Embryonic facial prominence (tissue), 1 donor: ENCODE results near the gene GDF7.

ENCODE experiments used
- DNase-seq: peaks from one replicate; pipeline ENCODE4 v3.0.0-alpha.2; 2016; ENCODE audit errors: extremely low spot score

Gene GDF7

DNA sequence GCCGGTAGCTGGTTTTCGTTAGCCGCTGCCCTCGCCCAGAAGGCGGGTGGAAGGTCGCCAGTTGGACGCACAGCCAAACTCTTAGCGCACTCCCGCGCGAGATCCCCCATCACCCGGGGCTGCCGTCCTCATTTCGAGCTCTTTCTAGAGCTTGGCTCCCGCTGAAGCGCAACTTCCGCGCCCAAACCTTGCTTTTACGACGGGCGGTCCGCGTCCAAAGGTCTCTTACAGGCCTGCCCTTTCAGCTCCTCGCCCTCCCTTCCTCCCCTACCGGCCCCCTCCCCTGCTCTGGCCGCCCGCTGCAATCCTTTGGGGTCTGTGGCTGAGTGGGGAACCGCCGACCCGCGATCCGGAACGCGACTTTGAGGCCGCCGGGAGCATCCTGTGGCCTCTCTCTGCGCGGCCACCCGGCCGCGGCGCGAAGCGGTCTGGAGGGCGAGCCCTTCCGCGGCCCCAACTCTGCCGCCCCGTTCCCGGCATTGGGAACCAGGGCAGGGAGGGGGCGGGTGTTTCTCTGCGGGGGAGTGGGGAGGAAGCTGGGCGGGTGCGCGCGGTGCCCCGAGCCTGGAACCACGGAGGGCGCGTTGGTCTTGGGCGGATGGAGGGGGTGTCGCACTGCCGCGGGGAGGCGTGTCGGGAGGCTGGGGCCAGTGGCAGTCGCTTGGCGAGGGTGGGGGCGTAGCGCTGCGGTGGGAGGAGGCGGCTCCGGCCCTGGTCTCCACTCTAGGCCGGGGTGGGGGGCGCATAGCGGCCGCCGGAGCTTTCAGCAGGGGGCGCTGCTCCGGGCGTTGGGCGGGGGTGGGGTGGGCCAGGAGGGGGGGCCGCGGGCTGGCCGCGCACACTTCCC, at the start of gene GDF7:
GDF7 (plus strand) TSS at position 841 of the 847 bp plus-strand sequence. CDS start 96 bp downstream, outside the sequence.
- no peak for DNase-seq

DNA sequence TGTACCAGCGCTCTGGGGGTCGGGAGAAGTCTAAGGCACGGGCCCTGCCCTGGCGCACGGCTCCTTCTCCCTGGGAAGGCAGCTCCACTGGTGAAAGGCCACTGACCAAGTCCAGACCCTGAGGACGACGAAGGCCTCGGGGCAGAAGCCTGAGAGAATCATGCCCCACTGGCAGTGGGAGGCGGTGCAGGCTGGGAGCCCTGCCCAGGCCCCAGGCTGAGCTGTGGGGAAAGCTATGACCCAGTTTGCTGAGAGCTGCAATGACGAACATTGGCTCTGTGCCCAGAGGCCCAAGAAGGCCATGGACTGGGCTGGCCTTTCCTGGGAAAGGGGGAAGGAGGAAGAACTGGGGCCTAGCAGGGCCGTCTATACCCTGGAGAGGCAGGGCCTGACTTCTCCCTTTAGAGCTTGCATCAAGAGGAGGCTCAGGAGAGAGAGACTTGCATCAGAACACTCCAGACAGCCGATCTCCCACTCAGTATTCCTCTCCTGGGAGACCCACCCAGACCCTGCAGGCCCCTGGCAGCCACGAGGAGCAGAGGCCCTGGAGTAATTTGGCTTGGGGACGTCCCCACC, 49.0 kb upstream of the GDF7 start:
- no peak for DNase-seq

DNA sequence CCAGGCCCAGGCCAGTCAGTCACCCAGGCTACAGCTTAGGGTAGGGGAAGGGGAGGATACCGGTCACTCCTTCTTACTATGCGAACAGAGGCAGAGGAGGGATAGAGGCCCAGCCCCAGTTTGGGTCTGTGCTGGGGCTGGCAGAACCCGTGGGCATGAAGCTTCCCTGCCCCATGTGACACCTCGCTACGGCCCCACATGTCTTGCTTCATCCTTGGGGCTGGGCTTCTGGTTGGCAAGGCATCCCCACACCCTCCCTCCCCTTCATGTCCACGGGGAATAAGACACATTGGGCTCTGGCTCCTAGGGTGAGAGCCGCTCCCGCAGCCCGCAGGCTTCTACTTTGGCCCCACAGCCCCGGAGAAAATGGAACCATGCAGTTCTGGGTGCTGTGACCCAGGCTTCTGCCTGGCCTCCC, 48.5 kb upstream of the GDF7 start:
- no peak for DNase-seq

DNA sequence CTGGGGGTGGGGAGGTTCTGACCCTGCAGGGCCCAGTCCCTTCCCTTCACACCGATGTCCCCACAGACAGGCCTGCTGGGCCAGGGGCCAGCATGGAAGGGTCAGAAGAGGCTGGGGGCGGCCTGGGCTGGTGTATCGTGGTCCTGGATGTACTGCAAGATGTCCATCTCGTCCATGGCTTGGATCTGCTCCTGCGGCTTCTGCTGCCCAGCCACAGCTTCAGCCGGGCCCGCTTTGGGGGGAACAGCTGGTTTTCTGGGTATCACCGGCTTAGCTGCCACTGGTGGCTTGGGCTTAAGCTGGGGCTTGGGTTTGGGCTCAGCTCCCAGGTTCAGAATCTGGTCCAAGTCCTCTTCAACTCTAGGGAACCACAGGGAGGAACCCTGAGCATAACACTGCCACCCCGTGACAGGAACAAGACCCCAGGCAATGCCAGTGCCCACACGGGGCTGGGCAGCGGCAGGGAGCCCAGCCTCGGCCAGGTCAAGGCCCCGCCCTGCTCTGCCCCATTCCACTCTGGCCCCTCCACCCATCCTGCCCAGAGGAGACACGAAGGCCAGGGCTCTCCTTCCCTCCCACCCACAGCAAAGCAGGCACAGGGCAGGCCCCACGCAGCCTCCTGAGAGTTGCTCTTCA, 47.9 kb upstream of the GDF7 start:
- no peak for DNase-seq

DNA sequence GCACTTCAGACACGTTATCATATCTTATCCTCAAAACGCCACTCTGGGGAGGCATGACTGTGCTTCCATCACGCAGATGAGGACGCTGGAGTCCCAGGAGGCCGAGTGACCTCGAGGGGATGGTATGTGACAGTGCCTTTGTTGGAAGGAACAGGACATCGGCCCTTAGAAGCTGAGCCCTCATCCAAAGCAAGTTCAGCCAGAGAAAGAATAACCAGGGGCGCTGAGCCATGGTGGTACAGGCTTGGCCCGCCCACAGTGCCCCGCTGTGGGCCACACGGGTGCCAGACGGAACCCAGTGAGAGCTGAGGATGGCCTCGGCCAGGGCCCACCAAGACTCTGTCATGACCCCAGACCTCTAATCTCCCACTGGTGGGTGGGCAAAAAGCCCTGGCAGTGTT, 47.3 kb upstream of the GDF7 start:
- no peak for DNase-seq

DNA sequence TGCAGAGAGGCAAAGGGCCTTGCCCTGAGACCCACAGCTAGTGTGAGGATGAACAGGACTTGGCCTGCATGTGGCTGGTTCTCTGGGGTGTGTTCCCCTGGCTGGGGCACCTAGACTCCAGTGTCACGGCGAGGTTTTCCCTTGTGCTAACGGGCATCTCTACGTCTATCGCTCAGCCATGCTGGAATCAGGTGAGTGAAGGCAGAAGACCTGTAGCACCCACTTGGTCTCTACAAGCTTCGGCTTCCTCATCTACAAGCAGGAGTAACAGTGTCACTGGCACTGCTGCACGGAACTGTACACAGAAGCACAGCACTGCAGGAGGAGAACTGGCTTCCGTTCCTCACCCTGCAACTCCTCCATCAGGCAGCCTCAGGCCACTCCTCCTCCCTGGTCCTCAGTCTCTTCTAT, 46.7 kb upstream of the GDF7 start:
- DNase-seq: no peak

DNA sequence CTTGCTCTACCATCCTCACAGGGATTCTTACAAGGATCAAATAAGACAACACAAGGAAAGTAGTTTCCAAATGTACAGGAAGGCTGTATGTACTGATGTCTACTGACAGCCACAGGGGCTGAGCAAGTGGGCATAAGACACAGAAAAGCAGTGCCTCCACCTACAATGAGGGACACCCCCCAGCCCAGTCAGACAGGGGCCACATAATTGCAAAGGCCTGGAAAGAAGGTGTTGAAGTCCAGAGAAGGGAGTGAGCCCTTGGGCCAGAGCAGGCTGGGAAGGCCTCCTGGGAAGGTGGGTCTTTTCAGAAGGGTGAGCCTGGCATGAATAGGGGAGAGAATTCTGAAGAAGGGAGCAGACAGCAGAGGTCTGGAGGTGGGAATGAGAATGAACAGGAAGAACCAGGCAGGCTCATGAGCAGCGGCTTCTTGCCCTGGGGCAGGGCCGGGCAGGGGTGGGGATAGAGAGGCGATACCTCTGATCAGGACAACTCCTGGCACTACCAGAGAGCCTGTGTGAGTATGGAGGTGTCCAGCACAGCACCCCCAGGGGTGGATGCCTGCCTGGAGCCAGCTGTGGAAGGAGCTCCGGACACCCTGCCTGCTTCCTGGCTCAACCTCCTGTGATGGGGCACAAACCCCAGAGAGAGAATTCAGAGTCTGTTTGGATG, 46.1 kb upstream of the GDF7 start:
- no peak for DNase-seq

DNA sequence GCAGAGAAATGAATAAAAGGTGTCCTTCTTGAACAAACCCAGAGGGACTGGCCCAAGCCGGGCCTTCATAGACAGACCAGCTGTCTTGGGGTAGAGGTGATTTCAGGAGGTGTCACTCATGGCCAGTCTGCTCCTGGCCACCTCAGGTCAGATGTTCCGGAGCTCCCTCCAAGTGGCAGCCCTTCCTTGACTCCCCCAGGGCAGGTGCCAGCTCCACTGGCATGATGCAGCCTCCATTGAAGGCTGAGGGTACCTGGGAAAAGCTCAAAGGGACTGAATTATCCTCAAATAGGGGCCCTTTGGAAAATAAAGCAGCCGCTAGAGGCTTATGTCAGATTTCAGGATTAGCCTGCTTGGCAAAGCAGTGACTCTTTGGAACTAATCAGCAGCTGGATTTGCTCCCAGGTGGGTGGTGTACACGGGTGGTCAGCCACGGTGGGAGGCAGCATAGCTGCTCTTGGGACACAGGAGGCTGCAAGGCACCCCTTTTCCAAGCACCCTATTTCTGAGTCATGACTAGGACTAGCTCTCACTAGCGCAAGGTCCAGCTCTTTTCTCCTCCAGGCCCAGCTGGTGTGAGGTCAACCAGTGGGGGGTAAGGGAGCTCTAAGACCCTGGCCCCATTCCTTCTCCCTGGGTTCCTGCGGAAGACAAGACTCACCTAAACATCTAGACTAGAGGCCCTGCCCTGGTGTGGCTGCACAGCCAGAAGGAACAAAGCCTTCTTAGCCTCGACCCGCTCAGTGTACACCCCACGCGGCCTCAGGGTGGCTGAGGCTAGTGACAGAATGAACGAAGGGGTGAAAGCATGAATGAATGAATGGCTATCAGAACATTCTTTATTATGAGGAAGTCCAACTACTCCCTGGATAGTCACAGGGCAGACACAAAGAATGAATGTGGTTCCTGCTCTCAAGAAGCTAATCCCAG, 45.3 kb upstream of the GDF7 start:
- DNase-seq: no peak

DNA sequence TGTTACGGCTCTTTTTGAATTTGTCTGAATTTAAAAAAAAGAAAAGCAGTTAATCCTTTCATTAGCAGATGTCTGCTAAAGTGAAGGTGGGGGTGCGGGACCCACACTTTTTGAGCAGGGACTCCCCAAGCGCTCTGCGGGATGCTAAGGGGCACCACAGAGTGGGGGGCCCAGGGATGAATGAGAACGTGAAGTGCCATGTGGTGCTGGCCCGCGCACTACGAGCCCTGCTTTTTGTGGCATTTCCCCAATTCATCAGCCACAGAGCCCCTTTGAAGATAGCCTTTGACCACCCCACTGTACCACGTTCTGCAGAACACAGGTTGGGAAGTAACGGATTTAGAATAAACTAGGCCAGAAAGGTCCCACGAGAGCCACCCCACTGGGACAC, 44.7 kb upstream of the GDF7 start:
- no peak for DNase-seq

DNA sequence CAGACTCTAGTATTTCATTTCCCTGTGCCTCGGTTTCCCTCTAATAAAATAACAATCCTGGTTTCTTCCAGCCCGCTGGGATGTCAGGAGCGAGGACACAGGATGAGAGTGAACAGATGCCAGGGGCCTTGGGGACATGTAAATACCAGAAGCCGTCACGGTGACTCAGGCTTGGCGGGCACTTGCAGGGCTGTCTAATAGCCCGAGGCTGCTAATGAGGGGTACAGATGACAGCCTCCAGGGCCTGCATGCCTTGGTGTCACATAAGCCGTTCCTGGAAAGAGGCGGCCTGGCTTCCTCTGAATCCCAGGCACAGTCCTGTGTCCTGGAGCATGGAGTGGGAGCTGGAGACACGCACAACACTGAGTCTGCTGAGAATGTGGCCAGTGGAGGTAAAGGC, 44.2 kb upstream of the GDF7 start:
- no peak for DNase-seq

DNA sequence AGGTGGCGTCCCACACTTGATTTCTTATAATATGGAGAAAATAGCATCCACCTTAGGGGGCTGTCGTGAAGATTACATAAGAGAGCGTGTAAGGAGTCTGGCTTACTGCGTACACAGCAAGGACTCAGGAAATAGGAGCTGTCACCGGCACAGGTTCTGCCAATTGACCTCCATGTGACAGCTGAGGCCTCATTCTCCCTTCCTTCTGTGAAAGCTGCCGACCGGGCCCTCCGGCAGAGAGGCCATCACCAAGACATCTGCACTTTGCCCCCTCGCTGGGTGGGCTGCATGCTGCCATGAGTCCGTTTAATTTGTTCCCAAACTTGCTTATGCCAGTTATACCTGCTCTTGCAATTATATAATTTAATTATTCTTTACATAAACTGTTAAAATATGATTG, 43.7 kb upstream of the GDF7 start:
- no peak for DNase-seq

DNA sequence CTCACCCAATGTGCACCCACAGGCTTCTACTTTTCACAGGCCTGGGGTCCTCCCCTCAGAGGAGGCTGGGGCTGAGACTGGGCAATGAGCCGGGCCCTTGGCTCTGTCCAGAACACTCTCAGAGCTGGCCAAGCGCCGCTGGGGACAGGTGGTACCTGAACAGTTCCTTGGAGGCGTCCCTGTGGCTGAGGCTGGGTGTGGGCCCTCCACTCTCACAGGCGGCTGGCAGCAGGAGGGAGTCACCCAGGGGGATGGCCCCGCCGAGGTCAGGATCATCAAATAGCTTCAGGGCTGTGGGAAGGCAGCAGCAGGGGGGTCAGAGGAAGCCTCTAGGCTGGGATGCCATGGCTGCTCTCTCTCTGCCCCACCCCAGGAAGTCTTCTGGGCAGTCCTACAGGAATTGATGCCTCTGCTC, 43.2 kb upstream of the GDF7 start:
- no peak for DNase-seq

DNA sequence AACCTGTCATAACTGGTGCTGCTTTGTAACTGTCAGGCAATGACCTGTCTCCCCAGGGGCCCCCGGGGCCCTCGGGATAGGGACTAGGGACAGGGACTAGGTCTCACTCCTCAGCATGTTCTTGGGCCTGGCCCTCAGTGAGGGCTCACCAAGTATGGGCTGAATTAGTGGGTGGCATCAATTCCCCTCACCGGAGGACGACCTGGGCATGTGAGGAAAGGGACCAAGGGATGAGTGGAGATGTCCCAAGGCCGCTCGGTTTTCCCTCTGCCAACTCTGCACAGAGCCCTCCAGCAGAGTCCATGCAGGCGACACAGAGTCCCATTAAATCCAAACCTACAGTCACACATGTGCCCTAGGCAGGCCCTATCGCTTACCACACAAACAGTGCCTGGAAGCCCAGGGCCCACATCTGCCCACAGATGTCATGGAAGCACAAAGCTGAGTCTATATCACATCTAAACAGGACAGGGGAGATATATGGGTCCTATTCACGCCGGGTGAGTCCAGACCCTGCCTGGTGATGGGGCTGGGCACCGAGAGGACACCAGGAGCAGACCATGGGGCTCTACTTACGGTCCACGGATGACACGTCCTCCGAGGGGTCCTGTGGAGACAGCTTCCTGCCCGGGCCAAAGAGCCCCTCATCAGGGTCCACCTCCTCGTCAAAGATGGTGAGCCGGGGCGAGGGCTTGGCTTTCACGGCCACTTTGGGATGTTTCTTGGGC, 42.6 kb upstream of the GDF7 start:
- DNase-seq: no peak

DNA sequence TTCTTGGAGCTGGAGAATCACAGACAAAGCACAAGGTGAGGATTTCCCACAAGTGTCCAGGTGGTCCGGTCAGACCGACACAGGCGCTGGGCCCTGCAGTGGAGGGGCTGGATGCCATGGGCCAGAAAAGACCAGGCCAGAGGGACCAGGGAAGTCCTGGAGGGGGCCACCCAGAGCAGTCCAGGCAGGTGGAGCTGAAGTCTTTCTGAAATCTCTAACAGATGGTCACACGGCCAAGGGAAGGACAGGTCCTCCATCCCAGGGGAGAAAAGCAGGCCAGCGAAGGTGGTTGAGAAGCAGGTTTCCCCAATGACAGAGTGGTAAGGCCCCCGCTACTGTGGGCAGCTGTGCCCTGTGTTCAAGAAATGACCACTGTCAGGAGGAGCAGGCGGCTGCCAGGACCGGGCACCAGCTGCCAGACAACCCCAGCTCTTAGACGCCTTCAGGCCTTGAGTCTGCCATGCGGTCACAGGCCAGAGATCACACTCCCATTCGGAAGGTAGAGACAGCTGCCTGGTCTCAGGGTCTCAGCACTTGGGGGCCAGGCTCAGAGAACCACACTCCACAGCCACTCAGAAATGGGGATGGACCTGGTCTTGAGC, 42.0 kb upstream of the GDF7 start:
- no peak for DNase-seq

DNA sequence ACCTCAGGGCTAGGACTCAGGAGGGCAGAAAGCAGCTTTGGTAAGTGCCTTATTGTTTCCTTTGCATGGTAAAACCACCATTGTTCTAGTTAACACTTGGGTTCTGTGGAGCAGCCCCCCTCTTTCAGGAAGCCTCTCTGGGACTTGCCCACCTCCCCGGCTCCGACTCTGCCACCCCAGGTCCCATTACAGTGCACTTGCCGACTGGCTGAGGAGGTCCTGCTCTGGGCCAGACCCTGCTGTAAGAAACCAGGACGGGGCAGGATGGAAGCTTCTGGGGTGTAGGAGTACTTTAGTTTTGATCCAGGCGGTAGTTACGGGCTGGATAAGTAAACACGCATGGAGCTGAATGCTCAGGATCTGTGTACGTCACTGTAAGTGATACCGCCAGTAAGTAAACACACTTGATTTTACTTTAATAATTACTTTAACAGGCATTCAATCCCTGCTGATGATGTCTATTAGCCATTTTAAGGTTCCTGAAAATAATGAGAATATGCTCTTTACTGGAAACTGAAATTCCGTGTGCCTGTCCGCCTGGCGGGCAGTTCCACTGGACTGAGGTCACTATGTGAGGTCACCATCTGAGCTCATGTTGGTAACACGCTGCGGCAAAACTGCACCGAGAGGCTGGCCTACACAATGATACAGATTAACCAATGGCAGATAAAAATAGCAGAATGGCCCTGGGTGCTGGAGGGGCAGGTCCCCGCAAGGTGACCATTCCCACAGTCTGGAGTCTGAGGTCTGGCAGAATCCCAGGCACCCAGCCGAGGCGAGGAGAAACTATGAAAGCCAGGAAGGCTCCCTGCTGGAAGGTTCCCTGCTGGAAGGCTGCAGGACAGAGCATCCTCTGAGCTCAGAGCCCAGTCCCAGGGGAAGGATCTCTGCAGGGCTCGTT, 41.2 kb upstream of the GDF7 start:
- no peak for DNase-seq

DNA sequence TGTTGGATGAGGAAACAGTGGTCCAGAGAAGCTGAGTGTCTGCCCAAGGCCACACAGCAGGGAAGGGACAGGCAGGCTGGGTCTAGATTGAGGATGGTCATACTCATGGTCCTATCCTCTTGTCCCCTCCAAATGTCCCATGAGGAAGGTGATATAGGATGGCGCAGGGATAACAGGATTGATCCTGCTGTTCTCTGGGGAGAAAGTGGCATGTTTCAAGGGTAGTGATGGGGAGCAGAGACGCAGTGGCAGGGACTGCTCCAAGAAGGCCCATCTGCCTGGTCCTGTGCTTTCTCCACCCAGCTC, 40.6 kb upstream of the GDF7 start:
- DNase-seq: no peak

DNA sequence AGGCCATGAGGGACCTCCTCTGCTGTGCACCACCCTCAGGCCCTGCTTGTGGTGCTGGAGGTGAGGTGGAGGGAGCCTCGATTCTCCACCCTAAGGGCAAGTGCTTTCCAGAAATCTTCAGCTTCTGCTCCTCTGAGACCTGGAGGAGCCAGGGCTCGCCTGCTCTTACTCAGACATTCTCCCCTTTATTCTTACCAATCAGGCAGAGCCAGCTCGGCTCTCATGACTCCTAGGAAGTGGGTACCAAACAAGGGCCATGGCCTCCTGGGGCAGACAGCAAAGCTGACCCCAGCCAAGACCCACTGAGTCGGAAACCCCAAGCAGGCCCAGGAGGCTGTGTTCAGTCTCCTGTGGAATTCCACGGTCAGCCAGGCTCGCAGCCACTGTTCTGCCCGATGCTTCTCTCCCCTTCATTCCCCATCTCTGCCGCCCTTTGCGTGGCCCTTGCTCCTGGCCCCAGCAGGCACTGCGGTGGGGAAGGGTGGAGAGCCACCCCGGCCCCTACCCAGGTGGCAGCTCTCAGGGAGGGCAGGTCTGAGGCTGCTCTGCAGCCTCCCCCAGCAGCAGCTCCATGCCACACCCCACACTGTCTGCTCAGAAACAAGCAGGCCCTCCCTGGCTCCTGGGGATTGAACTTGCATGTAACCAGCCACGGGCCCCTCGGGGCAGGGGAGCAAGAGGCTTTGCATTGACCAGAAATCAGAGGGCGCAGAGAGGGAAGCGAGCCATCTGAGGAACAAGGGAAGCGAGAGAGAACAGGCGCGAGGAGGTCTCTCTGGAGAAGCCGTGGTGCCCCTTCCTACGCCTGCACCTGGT, 40.0 kb upstream of the GDF7 start:
- no peak for DNase-seq

DNA sequence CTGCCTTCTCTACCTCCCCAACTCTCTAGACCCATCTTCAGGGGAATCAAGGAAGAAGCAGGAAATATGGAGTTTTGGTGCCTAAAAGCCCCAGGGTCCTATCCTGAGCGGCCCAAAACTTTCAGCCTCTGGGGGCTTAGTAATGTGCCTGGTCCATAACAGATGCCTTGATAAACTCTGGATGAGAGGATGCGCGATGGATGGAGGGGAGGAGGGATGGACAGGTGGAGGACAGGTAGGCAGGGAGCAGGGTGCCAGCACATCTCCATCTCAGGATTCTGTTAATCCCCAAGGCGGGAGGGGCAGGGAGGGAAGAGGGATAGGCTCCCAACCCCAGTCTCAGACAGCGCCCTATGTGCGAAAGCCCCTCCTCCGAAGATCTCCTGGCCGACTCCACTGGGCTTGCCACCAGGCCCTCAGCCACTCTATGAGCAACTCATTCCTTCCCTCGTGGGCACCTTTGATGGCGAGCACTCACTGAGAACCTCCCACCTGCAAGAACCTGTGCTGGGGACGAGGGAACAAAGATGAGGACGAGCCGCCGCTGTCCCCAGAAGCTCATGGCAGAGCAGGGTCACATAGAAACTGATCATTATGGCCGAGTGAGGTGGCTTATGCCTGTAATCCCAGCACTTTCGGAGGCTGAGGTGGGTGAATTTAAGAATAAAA, 39.1 kb upstream of the GDF7 start:
- DNase-seq: no peak
